ENCODE results near the gene BEST2.
"Not testable (repeated sequence)": the region's sequence is repeated elsewhere in the genome, so short reads cannot be mapped to it uniquely, and the experiment has no call there.

The BEST2 gene

GRCh38 chr19:12723381-12723640 is 28.3 kb upstream of the BEST2 start (continued):
- TF ChIP-seq POU6F1 (CRISPR knock-in tag; IDR thresholded peaks at IDR 0.05; ENCODE audit: borderline replicate concordance, low read depth): no peak
- no peak for TF ChIP-seq ZFP30 (CRISPR knock-in tag; IDR thresholded peaks at IDR 0.05)
- no peak for TF ChIP-seq ARNTL (CRISPR knock-in tag; IDR thresholded peaks at IDR 0.05; ENCODE audit: borderline replicate concordance, low read depth)
- no peak for TF ChIP-seq ZC3H10 (CRISPR knock-in tag; IDR thresholded peaks at IDR 0.05)
- no peak for TF ChIP-seq PPARA (CRISPR knock-in tag; IDR thresholded peaks at IDR 0.05; ENCODE audit: borderline replicate concordance)
- TF ChIP-seq ESRRG (CRISPR knock-in tag; IDR thresholded peaks at IDR 0.05): no peak
- TF ChIP-seq ZNF70 (CRISPR knock-in tag; IDR thresholded peaks at IDR 0.05): no peak

GRCh38 chr19:12723641-12724426 is 27.8 kb upstream of the BEST2 start, which contains the start of gene TNPO2:
TSS of gene TNPO2 (minus strand) at chr19:12723932. CDS start at chr19:12720977, 2,955 bp downstream.
- TF ChIP-seq ZFP3 (CRISPR knock-in tag; IDR thresholded peaks at IDR 0.05) (no peak), ZFP30 (CRISPR knock-in tag; IDR thresholded peaks at IDR 0.05) (no peak), PPARA (CRISPR knock-in tag; IDR thresholded peaks at IDR 0.05; ENCODE audit: borderline replicate concordance) (no peak), RARB (CRISPR knock-in tag; IDR thresholded peaks at IDR 0.05) (no peak), ZNF8 (CRISPR knock-in tag; IDR thresholded peaks at IDR 0.05) (no peak), CSDC2 (CRISPR knock-in tag; IDR thresholded peaks at IDR 0.05) (no peak), GLIS3 (CRISPR knock-in tag; IDR thresholded peaks at IDR 0.05) (no peak), ZNF565 (CRISPR knock-in tag; conservative IDR thresholded peaks at IDR 0.05; ENCODE audit: low read depth) (no peak), ESRRG (CRISPR knock-in tag; IDR thresholded peaks at IDR 0.05) (no peak), TCF4 (CRISPR knock-in tag; IDR thresholded peaks at IDR 0.05; ENCODE audit: borderline replicate concordance) (no peak)
- ATAC-seq: peak; percentile 72

GRCh38 chr19:12725612-12726011 is 26.0 kb upstream of the BEST2 start:
- ATAC-seq: not testable (repeated sequence)

GRCh38 chr19:12726988-12727316 is 24.6 kb upstream of the BEST2 start:
- TF ChIP-seq ZFP3 (CRISPR knock-in tag; IDR thresholded peaks at IDR 0.05) (no peak), ZNF70 (CRISPR knock-in tag; IDR thresholded peaks at IDR 0.05) (no peak), TSHZ2 (CRISPR knock-in tag; IDR thresholded peaks at IDR 0.05) (no peak), BACH2 (CRISPR knock-in tag; IDR thresholded peaks at IDR 0.05; ENCODE audit: borderline replicate concordance) (no peak), ZNF565 (CRISPR knock-in tag; conservative IDR thresholded peaks at IDR 0.05; ENCODE audit: low read depth) (no peak), OSR1 (CRISPR knock-in tag; IDR thresholded peaks at IDR 0.05) (no peak), CSRNP3 (CRISPR knock-in tag; IDR thresholded peaks at IDR 0.05) (no peak), ESRRG (CRISPR knock-in tag; IDR thresholded peaks at IDR 0.05) (no peak), SNAI2 (CRISPR knock-in tag; IDR thresholded peaks at IDR 0.05) (no peak), ZC3H10 (CRISPR knock-in tag; IDR thresholded peaks at IDR 0.05) (no peak), GLIS3 (CRISPR knock-in tag; IDR thresholded peaks at IDR 0.05) (no peak), PPARA (CRISPR knock-in tag; IDR thresholded peaks at IDR 0.05; ENCODE audit: borderline replicate concordance) (no peak), ZFP30 (CRISPR knock-in tag; IDR thresholded peaks at IDR 0.05) (no peak), POU6F1 (CRISPR knock-in tag; IDR thresholded peaks at IDR 0.05; ENCODE audit: borderline replicate concordance, low read depth) (no peak), CREB5 (CRISPR knock-in tag; IDR thresholded peaks at IDR 0.05; ENCODE audit: low read depth) (no peak), PATZ1 (CRISPR knock-in tag; IDR thresholded peaks at IDR 0.05; ENCODE audit: borderline replicate concordance) (no peak), ARNTL (CRISPR knock-in tag; IDR thresholded peaks at IDR 0.05; ENCODE audit: borderline replicate concordance, low read depth) (no peak), TCF4 (CRISPR knock-in tag; IDR thresholded peaks at IDR 0.05; ENCODE audit: borderline replicate concordance) (no peak), RARB (CRISPR knock-in tag; IDR thresholded peaks at IDR 0.05) (no peak)
- ATAC-seq: no peak
